Spleen (tissue), 11 donors: ENCODE measurements around the gene MYO3B. TPM values are rescaled to one million over a fixed set of nuclear protein-coding genes. Genes with fewer than 3 reads are reported as not detected.

Experiments
- DNase-seq: peaks from one replicate; pipeline ENCODE4 v3.0.0-alpha.2; 2020
- H3K27ac ChIP-seq, 8 donors: fragments of 200-600 bp; sonication (generic) in 7 of 8; 1 replicate in 4 of 8; 2 replicates in 4 of 8; pipeline versions ENCODE4 v1.5.0 to v1.8.0; 2016 to 2021; ENCODE audit warnings: inconsistent platforms in 4 of 8, mild to moderate bottlenecking in 4 of 8, moderate library complexity in 1 of 8
- H3K27me3 ChIP-seq, 7 donors: fragments of 200-600 bp; sonication (generic) in 6 of 7; replicated peaks in 1 of 7; 1 replicate in 4 of 7; 2 replicates in 3 of 7; pipeline versions ENCODE4 v1.5.0 to v1.8.0; 2016 to 2021; ENCODE audit warnings: inconsistent platforms in 3 of 7, mild to moderate bottlenecking in 1 of 7
- H3K36me3 ChIP-seq, 6 donors: fragments of 200-600 bp; sonication (generic) in 5 of 6; 1 replicate in 4 of 6; 2 replicates in 2 of 6; pipeline versions ENCODE4 v1.5.0 to v1.8.0; 2016 to 2021; ENCODE audit warnings: inconsistent platforms in 2 of 6
- H3K4me1 ChIP-seq, 6 donors: fragments of 200-600 bp; sonication (generic) in 5 of 6; 1 replicate in 3 of 6; 2 replicates in 3 of 6; pipeline versions ENCODE4 v1.5.0 to v1.8.0; 2016 to 2021; ENCODE audit warnings: inconsistent platforms in 3 of 6
- H3K4me3 ChIP-seq, 8 donors: fragments of 200-600 bp; sonication (generic) in 7 of 8; 1 replicate in 4 of 8; 2 replicates in 4 of 8; pipeline versions ENCODE4 v1.5.0 to v1.8.0; 2016 to 2021; ENCODE audit warnings: inconsistent platforms in 4 of 8, mild to moderate bottlenecking in 4 of 8, moderate library complexity in 2 of 8
- H3K9me3 ChIP-seq, 8 donors: fragments of 200-600 bp; sonication (generic) in 7 of 8; 1 replicate in 4 of 8; 2 replicates in 4 of 8; pipeline versions ENCODE4 v1.5.0 to v1.8.0; 2016 to 2021; ENCODE audit warnings: inconsistent platforms in 4 of 8
- CTCF ChIP-seq, 11 experiments: fragments of 200-600 bp in 7 of 11; fragments of 450-650 bp in 4 of 11; sonication (generic) in 4 of 11; IDR thresholded peaks in 8 of 11; conservative IDR thresholded peaks in 3 of 11; 1 replicate in 7 of 11; 2 replicates in 4 of 11; pipeline versions ENCODE4 v1.4.0 to v1.8.0; 2016 to 2021; ENCODE audit warnings: antibody characterized with exemption in 11 of 11, inconsistent platforms in 4 of 11, mild to moderate bottlenecking in 1 of 11
- POLR2A ChIP-seq, 3 donors: fragments of 450-650 bp; IDR thresholded peaks; one replicate each; pipeline ENCODE4 v1.5.1; 2017; ENCODE audit warnings: antibody characterized with exemption in 3 of 3, mild to moderate bottlenecking in 1 of 3
- POLR2AphosphoS5 ChIP-seq, 3 donors: sonication (generic); formaldehyde crosslinking; IDR thresholded peaks; one replicate each; pipeline ENCODE4 v1.5.1; 2017; ENCODE audit warnings: antibody characterized with exemption in 3 of 3
- WGBS, 5 donors: extraction: QIAGEN DNeasy Blood & Tissue Kit in 3 of 5; methylation state at CpG; one replicate each; pipeline versions ENCODE4 v1.1.5 to v1.1.7; 2013 to 2018; 5-methylcytosine and 5-hydroxymethylcytosine counted together
- intact Hi-C: fragments of 100-400 bp; cut with DNase I; formaldehyde crosslinking; loops from one replicate; pipeline ENCODE4 v1.15.0; 2023; ENCODE audit warnings: low total_unique reads
- polyA plus RNA-seq, 3 donors: library from polyadenylated mRNA; stranded (reverse); fragments of 200-250 nt; gene quantifications; one replicate each; pipeline ENCODE4 v1.2.1, GENCODE V29; 2013
- total RNA-seq, 7 donors: library from RNA; depleted of rRNA in 3 of 7; stranded (reverse); fragments of >200 nt in 3 of 7; fragmentation: NEBNext Ultra II Directional in 4 of 7; extraction: Animal tissue kit (Norgen Biotek cat#: 25700) in 4 of 7; gene quantifications; one replicate each; pipeline versions ENCODE4 v1.1.0 to v1.2.1, GENCODE V29; 2016 to 2021
- donor health status: healthy with polysubstance abuse.
- donor health status: DM: no; HTN: no; CAD: no; lungs with moderate emphysema.
- donor health status: DM: no; HTN: no; CAD: no.
- donor health status: Bipolar disorder and iron deficiency.
- donor health status: healthy.
- donor health status: DM: no; HTN: no; CAD: no.
- donor health status: DM: yes; HTN: yes; CAD: no.

The MYO3B gene
- total and polyA plus RNA-seq, 10 donors = 0.03 to 2.0 (median 0.58) TPM; not detected in 4

- Histone ChIP-seq H3K27me3 (peaks cover 0 to 4% (median 0%) of the 10 kb centered on the region in 7 donors), H3K4me3 (no peak overlapping the region), H3K27ac (no peak overlapping the region), H3K4me1 (no peaks in the 10 kb centered on the region), H3K9me3 (peaks cover 0 to 4% (median 0%) of the 10 kb centered on the region in 8 donors), H3K36me3 (no peaks in the 10 kb centered on the region)
- intact Hi-C loops = no loop called here
- no peak for DNase-seq
- WGBS, 5 donors = 85 to 94% (median 93%) methylated on average over 4 of the region's 4 CpGs
- TF ChIP-seq POLR2AphosphoS5 (IDR thresholded peaks at IDR 0.05) (no peak), POLR2A (IDR thresholded peaks at IDR 0.05) (no peak), CTCF (IDR thresholded peaks at IDR 0.05 in 8 of 11, conservative IDR thresholded peaks at IDR 0.05 in 3 of 11) (no peak)
Observed at GRCh38 chr2:170461889-170462288, 283.9 kb downstream of the MYO3B start.

GRCh38 chr2:170462433-170463205, 284.7 kb downstream of the MYO3B start:
- no peaks in the 10 kb centered on the region for H3K4me1 ChIP-seq
- H3K36me3 ChIP-seq = no peaks in the 10 kb centered on the region
- H3K27ac ChIP-seq = no peak overlapping the region
- DNase-seq = no peak
- H3K4me3 ChIP-seq = no peak overlapping the region
- H3K27me3 ChIP-seq = peaks cover 0 to 4% (median 0%) of the 10 kb centered on the region in 7 donors
- WGBS, 5 donors = 57 to 77% (median 65%) methylated on average over 8 of the region's 8 CpGs
- intact Hi-C loops = no loop called here
- TF ChIP-seq POLR2A (IDR thresholded peaks at IDR 0.05) (no peak), CTCF (IDR thresholded peaks at IDR 0.05 in 8 of 11, conservative IDR thresholded peaks at IDR 0.05 in 3 of 11) (no peak), POLR2AphosphoS5 (IDR thresholded peaks at IDR 0.05) (no peak)
- H3K9me3 ChIP-seq = peaks cover 0 to 4% (median 0%) of the 10 kb centered on the region in 8 donors

- 89 to 95% (median 93%) methylated on average over 4 of the region's 4 CpGs for WGBS, 5 donors
- H3K4me1 ChIP-seq = no peaks in the 10 kb centered on the region
- peaks cover 0 to 4% (median 0%) of the 10 kb centered on the region in 8 donors for H3K9me3 ChIP-seq
- peaks cover 0 to 4% (median 0%) of the 10 kb centered on the region in 7 donors for H3K27me3 ChIP-seq
- intact Hi-C loops = no loop called here
- no peak for TF ChIP-seq POLR2A (IDR thresholded peaks at IDR 0.05)
- no peak for TF ChIP-seq POLR2AphosphoS5 (IDR thresholded peaks at IDR 0.05)
- TF ChIP-seq CTCF (IDR thresholded peaks at IDR 0.05 in 8 of 11, conservative IDR thresholded peaks at IDR 0.05 in 3 of 11) = no peak
- no peak overlapping the region for H3K27ac ChIP-seq
- DNase-seq = no peak
- no peak overlapping the region for H3K4me3 ChIP-seq
- H3K36me3 ChIP-seq = no peaks in the 10 kb centered on the region
Observed at GRCh38 chr2:170463206-170463537, 285.2 kb downstream of the MYO3B start.

- Histone ChIP-seq H3K4me1 (no peaks in the 10 kb centered on the region), H3K36me3 (no peaks in the 10 kb centered on the region), H3K27ac (no peak overlapping the region), H3K4me3 (no peak overlapping the region), H3K9me3 (peaks cover 0 to 4% (median 0%) of the 10 kb centered on the region in 8 donors), H3K27me3 (peaks cover 0 to 4% (median 0%) of the 10 kb centered on the region in 7 donors)
- DNase-seq = no peak
- whole genome bisulfite sequencing, 5 donors = 89 to 98% (median 94%) methylated on average over 5 of the region's 5 CpGs
- intact Hi-C loops = no loop called here
- no peak for TF ChIP-seq POLR2AphosphoS5 (IDR thresholded peaks at IDR 0.05)
- TF ChIP-seq CTCF (IDR thresholded peaks at IDR 0.05 in 8 of 11, conservative IDR thresholded peaks at IDR 0.05 in 3 of 11) = no peak
- no peak for TF ChIP-seq POLR2A (IDR thresholded peaks at IDR 0.05)
Observed at GRCh38 chr2:170464268-170464667, 286.3 kb downstream of the MYO3B start.
